ENCODE measurements around the gene PRKAR2B. TPM values are rescaled to one million over a fixed set of nuclear protein-coding genes. Genes with fewer than 3 reads are reported as not detected.

PRKAR2B gene
- total and polyA plus RNA-seq, 4 donors, result 0.88 to 41.8 (median 1.6) TPM

DNA sequence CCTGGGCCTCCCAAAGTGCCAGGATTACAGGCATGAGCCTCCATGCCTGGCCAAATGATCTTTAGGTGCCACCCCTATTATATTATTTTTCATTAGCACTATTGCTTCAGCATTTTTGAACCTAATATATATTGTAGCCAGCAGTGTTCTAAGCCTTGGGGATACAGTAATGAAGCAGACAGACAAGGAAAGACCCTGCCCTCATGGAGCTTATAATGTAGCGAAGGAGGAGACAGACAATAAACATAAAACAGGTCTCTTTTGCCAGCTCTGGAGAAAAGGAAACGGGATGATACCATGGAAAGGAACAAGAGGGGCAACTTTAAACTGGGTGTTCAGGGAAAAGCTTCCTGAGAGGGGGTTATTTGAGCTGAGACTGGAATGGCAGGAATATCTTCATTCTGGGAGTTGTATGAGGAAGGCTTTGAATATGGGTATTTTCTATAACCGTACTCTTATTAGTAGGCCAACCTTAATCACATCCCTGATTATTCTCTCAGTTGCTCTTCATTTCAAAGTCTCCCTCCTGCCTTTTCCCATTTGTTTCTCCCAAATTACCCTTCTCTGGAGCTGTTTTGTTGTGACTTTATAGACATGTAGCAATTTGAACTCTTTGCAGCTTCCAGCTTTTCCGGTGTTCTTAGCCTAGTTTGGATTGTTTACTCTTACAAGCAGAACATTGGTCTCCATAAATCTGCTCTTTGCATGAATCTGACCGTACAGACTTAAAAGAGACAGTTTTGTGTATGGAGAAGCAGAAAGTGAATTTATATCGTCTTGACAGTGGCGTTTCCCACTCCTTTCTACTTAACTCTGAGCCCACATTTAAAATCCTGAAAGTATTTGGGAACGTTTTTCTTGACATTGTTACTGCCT lies 19.0 kb downstream of the PRKAR2B start:
- TF ChIP-seq, protein P1, sequence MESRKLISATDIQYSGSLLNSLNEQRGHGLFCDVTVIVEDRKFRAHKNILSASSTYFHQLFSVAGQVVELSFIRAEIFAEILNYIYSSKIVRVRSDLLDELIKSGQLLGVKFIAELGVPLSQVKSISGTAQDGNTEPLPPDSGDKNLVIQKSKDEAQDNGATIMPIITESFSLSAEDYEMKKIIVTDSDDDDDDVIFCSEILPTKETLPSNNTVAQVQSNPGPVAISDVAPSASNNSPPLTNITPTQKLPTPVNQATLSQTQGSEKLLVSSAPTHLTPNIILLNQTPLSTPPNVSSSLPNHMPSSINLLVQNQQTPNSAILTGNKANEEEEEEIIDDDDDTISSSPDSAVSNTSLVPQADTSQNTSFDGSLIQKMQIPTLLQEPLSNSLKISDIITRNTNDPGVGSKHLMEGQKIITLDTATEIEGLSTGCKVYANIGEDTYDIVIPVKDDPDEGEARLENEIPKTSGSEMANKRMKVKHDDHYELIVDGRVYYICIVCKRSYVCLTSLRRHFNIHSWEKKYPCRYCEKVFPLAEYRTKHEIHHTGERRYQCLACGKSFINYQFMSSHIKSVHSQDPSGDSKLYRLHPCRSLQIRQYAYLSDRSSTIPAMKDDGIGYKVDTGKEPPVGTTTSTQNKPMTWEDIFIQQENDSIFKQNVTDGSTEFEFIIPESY (IDR thresholded peaks at IDR 0.05), result no peak
- TF ChIP-seq, protein P2, sequence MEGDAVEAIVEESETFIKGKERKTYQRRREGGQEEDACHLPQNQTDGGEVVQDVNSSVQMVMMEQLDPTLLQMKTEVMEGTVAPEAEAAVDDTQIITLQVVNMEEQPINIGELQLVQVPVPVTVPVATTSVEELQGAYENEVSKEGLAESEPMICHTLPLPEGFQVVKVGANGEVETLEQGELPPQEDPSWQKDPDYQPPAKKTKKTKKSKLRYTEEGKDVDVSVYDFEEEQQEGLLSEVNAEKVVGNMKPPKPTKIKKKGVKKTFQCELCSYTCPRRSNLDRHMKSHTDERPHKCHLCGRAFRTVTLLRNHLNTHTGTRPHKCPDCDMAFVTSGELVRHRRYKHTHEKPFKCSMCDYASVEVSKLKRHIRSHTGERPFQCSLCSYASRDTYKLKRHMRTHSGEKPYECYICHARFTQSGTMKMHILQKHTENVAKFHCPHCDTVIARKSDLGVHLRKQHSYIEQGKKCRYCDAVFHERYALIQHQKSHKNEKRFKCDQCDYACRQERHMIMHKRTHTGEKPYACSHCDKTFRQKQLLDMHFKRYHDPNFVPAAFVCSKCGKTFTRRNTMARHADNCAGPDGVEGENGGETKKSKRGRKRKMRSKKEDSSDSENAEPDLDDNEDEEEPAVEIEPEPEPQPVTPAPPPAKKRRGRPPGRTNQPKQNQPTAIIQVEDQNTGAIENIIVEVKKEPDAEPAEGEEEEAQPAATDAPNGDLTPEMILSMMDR (IDR thresholded peaks at IDR 0.05; ENCODE audit: low read depth, low read length, missing input control), result no peak
- no peak for TF ChIP-seq JUND (IDR thresholded peaks at IDR 0.05)
- no peak for TF ChIP-seq SP1 (IDR thresholded peaks at IDR 0.05)
- no peak overlapping the region for H3K4me3 ChIP-seq (ENCODE audit: low read depth in 1 of 3, low read length in 3 of 3)
- H3K9ac ChIP-seq (ENCODE audit: low read depth in 1 of 2, low read length in 2 of 2), result no peak overlapping the region
- H3K9me3 ChIP-seq (ENCODE audit: control insufficient read depth in 4 of 4, low read length in 3 of 4), result no peaks in the 10 kb centered on the region
- peaks cover 0 to 3% (median 0%) of the 10 kb centered on the region in 4 donors for H3K27me3 ChIP-seq (ENCODE audit: control insufficient read depth in 4 of 4, insufficient read depth in 4 of 4, low read length in 3 of 4)
- DNase-seq (ENCODE audit: low spot score), result no peak
- H3K27ac ChIP-seq (ENCODE audit: low read depth in 1 of 2, low read length in 2 of 2), result peak overlapping the region in 1 of 2 donors; percentile 7
- H3K4me1 ChIP-seq (ENCODE audit: control insufficient read depth in 4 of 4, insufficient read depth in 4 of 4, low read length in 3 of 4), result peaks cover 0 to 2% (median 0%) of the 10 kb centered on the region in 4 donors
- H3K36me3 ChIP-seq (ENCODE audit: control insufficient read depth in 4 of 4, insufficient read depth in 3 of 4, low read depth in 1 of 4, low read length in 3 of 4), result no peaks in the 10 kb centered on the region
- 80% methylated on average over 8 of the region's 8 CpGs for WGBS

DNA sequence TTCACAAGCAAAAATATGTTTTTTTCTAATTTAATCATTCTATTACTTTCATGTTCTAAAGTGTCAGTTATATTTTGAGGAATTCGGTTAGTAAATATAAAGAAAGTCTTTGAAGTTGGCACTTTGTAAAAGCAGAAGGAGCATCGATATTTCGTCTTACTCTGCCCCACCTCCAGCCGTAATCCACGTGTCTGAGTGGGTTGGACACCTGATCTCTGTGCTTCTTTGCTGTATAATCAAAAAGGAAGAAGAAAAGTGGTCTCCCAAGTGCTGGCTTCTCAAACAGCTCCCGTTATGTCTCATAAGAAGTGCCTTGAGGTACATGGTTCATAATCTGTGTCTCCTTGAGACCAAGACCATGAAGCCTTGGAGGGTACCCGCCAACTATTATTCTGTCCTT lies 19.8 kb downstream of the PRKAR2B start:
- H3K27ac ChIP-seq (ENCODE audit: low read depth in 1 of 2, low read length in 2 of 2), result no peak overlapping the region
- WGBS, result 83% methylated on average over 7 of the region's 7 CpGs
- peaks cover 0 to 2% (median 0%) of the 10 kb centered on the region in 4 donors for H3K4me1 ChIP-seq (ENCODE audit: control insufficient read depth in 4 of 4, insufficient read depth in 4 of 4, low read length in 3 of 4)
- TF ChIP-seq HNF4G (IDR thresholded peaks at IDR 0.05) (no peak), JUND (IDR thresholded peaks at IDR 0.05) (no peak), FOXA1 (IDR thresholded peaks at IDR 0.05) (no peak)
- H3K9me3 ChIP-seq (ENCODE audit: control insufficient read depth in 4 of 4, low read length in 3 of 4), result no peaks in the 10 kb centered on the region
- H3K9ac ChIP-seq (ENCODE audit: low read depth in 1 of 2, low read length in 2 of 2), result no peak overlapping the region
- H3K4me3 ChIP-seq (ENCODE audit: low read depth in 1 of 3, low read length in 3 of 3), result no peak overlapping the region
- DNase-seq (ENCODE audit: low spot score), result no peak
- H3K27me3 ChIP-seq (ENCODE audit: control insufficient read depth in 4 of 4, insufficient read depth in 4 of 4, low read length in 3 of 4), result peaks cover 0 to 3% (median 0%) of the 10 kb centered on the region in 4 donors
- H3K36me3 ChIP-seq (ENCODE audit: control insufficient read depth in 4 of 4, insufficient read depth in 3 of 4, low read depth in 1 of 4, low read length in 3 of 4), result no peaks in the 10 kb centered on the region

DNA sequence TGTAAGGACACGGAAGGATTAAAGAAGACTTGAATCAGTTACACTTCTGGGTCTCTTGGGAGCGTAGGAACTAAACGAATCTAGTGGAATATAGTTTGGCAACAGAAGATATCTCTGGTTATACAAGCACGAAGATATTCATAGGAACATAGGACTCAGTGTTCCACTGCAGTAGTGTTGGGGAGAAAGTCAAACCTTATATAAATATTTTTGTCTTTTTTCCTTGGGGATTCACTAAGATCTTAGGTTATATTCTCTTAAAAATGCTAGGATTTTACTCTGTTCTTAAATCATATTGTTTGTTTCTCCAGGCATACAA lies 21.4 kb downstream of the PRKAR2B start:
- Histone ChIP-seq H3K9me3 (ENCODE audit: control insufficient read depth in 4 of 4, low read length in 3 of 4) (no peaks in the 10 kb centered on the region), H3K4me1 (ENCODE audit: control insufficient read depth in 4 of 4, insufficient read depth in 4 of 4, low read length in 3 of 4) (peaks cover 0 to 2% (median 0%) of the 10 kb centered on the region in 4 donors), H3K9ac (ENCODE audit: low read depth in 1 of 2, low read length in 2 of 2) (no peak overlapping the region), H3K36me3 (ENCODE audit: control insufficient read depth in 4 of 4, insufficient read depth in 3 of 4, low read depth in 1 of 4, low read length in 3 of 4) (no peaks in the 10 kb centered on the region), H3K27me3 (ENCODE audit: control insufficient read depth in 4 of 4, insufficient read depth in 4 of 4, low read length in 3 of 4) (peaks cover 0 to 3% (median 0%) of the 10 kb centered on the region in 4 donors), H3K27ac (ENCODE audit: low read depth in 1 of 2, low read length in 2 of 2) (no peak overlapping the region), H3K4me3 (ENCODE audit: low read depth in 1 of 3, low read length in 3 of 3) (no peak overlapping the region)
- DNase-seq (ENCODE audit: low spot score), result no peak
- WGBS, result 78% methylated on average over 4 of the region's 4 CpGs
- TF ChIP-seq YY1 (IDR thresholded peaks at IDR 0.05), result no peak
- TF ChIP-seq, protein P2 (IDR thresholded peaks at IDR 0.05; ENCODE audit: low read depth, low read length, missing input control), result no peak
- TF ChIP-seq HNF4A (conservative IDR thresholded peaks at IDR 0.05), result no peak
- TF ChIP-seq, protein P1 (IDR thresholded peaks at IDR 0.05), result no peak
- TF ChIP-seq, protein P3, sequence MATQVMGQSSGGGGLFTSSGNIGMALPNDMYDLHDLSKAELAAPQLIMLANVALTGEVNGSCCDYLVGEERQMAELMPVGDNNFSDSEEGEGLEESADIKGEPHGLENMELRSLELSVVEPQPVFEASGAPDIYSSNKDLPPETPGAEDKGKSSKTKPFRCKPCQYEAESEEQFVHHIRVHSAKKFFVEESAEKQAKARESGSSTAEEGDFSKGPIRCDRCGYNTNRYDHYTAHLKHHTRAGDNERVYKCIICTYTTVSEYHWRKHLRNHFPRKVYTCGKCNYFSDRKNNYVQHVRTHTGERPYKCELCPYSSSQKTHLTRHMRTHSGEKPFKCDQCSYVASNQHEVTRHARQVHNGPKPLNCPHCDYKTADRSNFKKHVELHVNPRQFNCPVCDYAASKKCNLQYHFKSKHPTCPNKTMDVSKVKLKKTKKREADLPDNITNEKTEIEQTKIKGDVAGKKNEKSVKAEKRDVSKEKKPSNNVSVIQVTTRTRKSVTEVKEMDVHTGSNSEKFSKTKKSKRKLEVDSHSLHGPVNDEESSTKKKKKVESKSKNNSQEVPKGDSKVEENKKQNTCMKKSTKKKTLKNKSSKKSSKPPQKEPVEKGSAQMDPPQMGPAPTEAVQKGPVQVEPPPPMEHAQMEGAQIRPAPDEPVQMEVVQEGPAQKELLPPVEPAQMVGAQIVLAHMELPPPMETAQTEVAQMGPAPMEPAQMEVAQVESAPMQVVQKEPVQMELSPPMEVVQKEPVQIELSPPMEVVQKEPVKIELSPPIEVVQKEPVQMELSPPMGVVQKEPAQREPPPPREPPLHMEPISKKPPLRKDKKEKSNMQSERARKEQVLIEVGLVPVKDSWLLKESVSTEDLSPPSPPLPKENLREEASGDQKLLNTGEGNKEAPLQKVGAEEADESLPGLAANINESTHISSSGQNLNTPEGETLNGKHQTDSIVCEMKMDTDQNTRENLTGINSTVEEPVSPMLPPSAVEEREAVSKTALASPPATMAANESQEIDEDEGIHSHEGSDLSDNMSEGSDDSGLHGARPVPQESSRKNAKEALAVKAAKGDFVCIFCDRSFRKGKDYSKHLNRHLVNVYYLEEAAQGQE (IDR thresholded peaks at IDR 0.05), result no peak
- TF ChIP-seq FOXA2 (IDR thresholded peaks at IDR 0.05), result no peak
- no peak for TF ChIP-seq HNF4G (IDR thresholded peaks at IDR 0.05)
- no peak for TF ChIP-seq JUND (IDR thresholded peaks at IDR 0.05)
- TF ChIP-seq, protein P4, sequence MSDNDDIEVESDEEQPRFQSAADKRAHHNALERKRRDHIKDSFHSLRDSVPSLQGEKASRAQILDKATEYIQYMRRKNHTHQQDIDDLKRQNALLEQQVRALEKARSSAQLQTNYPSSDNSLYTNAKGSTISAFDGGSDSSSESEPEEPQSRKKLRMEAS (IDR thresholded peaks at IDR 0.05), result no peak
- TF ChIP-seq, protein P5, sequence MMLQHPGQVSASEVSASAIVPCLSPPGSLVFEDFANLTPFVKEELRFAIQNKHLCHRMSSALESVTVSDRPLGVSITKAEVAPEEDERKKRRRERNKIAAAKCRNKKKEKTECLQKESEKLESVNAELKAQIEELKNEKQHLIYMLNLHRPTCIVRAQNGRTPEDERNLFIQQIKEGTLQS (IDR thresholded peaks at IDR 0.05), result no peak
- no peak for TF ChIP-seq NR2F2 (IDR thresholded peaks at IDR 0.05)
